Karpas-422 (cell line): ENCODE results near the gene SRM. TPM values are rescaled to one million over a fixed set of nuclear protein-coding genes. Genes with fewer than 3 reads are reported as not detected.

Source experiments
- DNase-seq: peaks from one replicate; pipeline ENCODE4 v3.0.0-alpha.2; 2015
- H2AFZ ChIP-seq: fragments of 200-600 bp; sonication (generic); 2 replicates; pipeline ENCODE4 v1.6.1; 2014; ENCODE audit warnings: antibody characterized with exemption, low read length, mixed read lengths
- H3K27ac ChIP-seq: fragments of 200-600 bp; sonication (generic); 2 replicates; pipeline ENCODE4 v1.5.1; 2014; ENCODE audit warnings: mild to moderate bottlenecking, low read length, moderate library complexity
- H3K27me3 ChIP-seq: fragments of 200-600 bp; sonication (generic); 2 replicates; pipeline ENCODE4 v1.6.1; 2014; ENCODE audit warnings: low read length, mixed read lengths
- H3K36me3 ChIP-seq: fragments of 200-600 bp; sonication (generic); 2 replicates; pipeline ENCODE4 v1.6.1; 2014; ENCODE audit warnings: low read length, mixed read lengths; ENCODE audit not compliant: insufficient read depth
- H3K4me1 ChIP-seq: fragments of 200-600 bp; sonication (generic); 2 replicates; pipeline ENCODE4 v1.6.1; 2014; ENCODE audit warnings: mild to moderate bottlenecking, low read length, mixed read lengths
- H3K4me2 ChIP-seq: fragments of 200-600 bp; sonication (generic); 2 replicates; pipeline ENCODE4 v1.6.1; 2014; ENCODE audit warnings: low read length, low read depth, mild to moderate bottlenecking; ENCODE audit not compliant: poor library complexity, severe bottlenecking
- H3K4me3 ChIP-seq: fragments of 200-600 bp; sonication (generic); 2 replicates; pipeline ENCODE4 v1.5.1; 2014; ENCODE audit warnings: mild to moderate bottlenecking, antibody characterized with exemption, low read length, mixed read lengths
- H3K79me2 ChIP-seq: fragments of 200-600 bp; sonication (generic); 2 replicates; pipeline ENCODE4 v1.6.1; 2014; ENCODE audit warnings: mild to moderate bottlenecking, low read length, mixed read lengths
- H3K9ac ChIP-seq: fragments of 200-600 bp; sonication (generic); 2 replicates; pipeline ENCODE4 v1.6.0; 2014; ENCODE audit warnings: low read length
- H3K9me2 ChIP-seq: fragments of 200-600 bp; sonication (generic), shearing (Covaris generic); replicated peaks from 2 replicates; pipeline ENCODE4 v1.6.0; 2014; ENCODE audit warnings: mild to moderate bottlenecking, low read length, moderate library complexity; ENCODE audit not compliant: insufficient read depth
- H3K9me3 ChIP-seq: fragments of 300-700, 200-600 bp; sonication (generic); 2 replicates; pipeline ENCODE4 v1.6.1; 2014; ENCODE audit warnings: low read length, mixed read lengths
- H4K20me1 ChIP-seq: fragments of 200-600 bp; sonication (generic); 2 replicates; pipeline ENCODE4 v1.6.1; 2014; ENCODE audit warnings: mild to moderate bottlenecking, antibody characterized with exemption, low read length, low read depth; ENCODE audit not compliant: insufficient read depth
- total RNA-seq: library from RNA; depleted of rRNA; stranded (reverse); fragments of >200 nt; shearing (Covaris generic); gene quantifications from 2 replicates; pipeline ENCODE4 v1.2.3, GENCODE V29; 2014; ENCODE audit warnings: low replicate concordance

The SRM gene
- total RNA-seq, 1 experiment from 2014 or later = 50.3 TPM

DNA sequence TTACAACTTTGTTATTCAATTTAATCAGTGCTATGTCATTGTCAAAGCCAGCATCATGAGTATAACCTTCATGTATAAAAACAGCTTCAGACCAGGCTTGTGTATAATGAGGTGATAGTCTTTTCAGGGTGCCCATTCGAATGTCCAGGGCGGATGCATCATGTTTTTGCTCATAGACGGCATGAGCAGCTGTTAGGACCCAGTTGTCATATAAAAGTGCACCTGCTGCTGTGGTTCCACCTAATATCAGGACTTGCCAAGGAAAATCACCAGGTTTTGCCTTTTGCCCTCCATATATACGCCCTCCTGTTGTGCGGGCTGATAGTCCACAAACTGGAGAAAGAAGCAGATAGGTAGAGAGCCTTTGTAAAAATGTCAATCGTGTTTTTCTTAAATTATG, 32.5 kb downstream of the SRM start:
- Histone ChIP-seq H3K9me2 (no peaks in the 10 kb centered on the region), H3K79me2 (no peaks in the 10 kb centered on the region), H3K9ac (no peak overlapping the region), H3K27ac (no peak overlapping the region), H3K4me3 (no peak overlapping the region), H2AFZ (no peak overlapping the region), H3K4me1 (no peaks in the 10 kb centered on the region), H3K9me3 (no peaks in the 10 kb centered on the region), H3K4me2 (no peak overlapping the region), H4K20me1 (0 out of 2 replicates have a peak, but pooled peaks cover 3% of the 10 kb centered on the region), H3K36me3 (peaks cover 26% of the 10 kb centered on the region; the same call in 1 of the 2 replicates), H3K27me3 (no peaks in the 10 kb centered on the region)
- no peak for DNase-seq

DNA sequence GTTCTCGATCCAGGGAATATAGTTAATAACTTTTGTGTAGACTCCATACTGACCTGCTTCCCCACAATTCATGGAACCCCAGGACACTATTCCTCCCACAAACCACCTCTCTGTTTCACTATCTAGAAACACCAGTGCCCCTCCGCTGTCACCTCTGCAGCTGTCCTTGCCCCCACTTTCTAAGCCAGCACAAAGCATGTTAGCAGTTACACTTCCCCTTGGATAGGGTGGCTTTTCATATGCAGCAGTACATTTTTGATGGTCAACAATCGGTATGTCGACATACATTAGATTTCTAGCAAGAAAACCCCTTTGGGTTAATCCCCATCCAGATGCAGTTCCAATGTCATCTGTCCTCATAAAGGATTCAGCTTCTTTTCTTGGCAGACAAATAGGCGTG, 32.9 kb downstream of the SRM start:
- Histone ChIP-seq H3K9ac (no peak overlapping the region), H3K36me3 (peaks cover 30% of the 10 kb centered on the region; the same call in 1 of the 2 replicates), H3K79me2 (no peaks in the 10 kb centered on the region), H3K4me2 (no peak overlapping the region), H4K20me1 (0 out of 2 replicates have a peak, but pooled peaks cover 3% of the 10 kb centered on the region), H3K27me3 (no peaks in the 10 kb centered on the region), H3K9me3 (no peaks in the 10 kb centered on the region), H3K4me1 (no peaks in the 10 kb centered on the region), H3K4me3 (no peak overlapping the region), H3K27ac (no peak overlapping the region), H3K9me2 (no peaks in the 10 kb centered on the region), H2AFZ (no peak overlapping the region)
- DNase-seq = no peak

DNA sequence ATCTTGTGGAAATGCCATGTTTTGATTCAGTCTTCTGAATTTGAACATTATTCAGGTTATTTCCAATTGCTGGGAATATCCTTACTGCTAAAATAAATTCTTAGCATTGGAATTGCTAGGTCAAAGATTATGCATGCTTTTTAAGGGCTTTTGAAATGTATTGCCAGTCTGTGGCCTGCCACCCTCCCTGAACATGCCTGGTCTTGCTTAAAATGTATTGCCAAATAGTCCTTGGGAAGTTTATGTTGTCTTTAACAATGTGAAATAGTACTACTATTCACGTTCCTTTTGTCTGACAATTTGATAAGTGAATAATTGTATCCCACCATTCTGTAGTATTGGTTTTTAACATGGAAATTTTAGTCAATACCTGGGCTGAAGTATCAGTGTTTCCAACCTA, 33.8 kb downstream of the SRM start:
- Histone ChIP-seq H3K9ac (no peak overlapping the region), H3K36me3 (peaks cover 35% of the 10 kb centered on the region; the same call in 1 of the 2 replicates), H3K9me2 (no peaks in the 10 kb centered on the region)

DNA sequence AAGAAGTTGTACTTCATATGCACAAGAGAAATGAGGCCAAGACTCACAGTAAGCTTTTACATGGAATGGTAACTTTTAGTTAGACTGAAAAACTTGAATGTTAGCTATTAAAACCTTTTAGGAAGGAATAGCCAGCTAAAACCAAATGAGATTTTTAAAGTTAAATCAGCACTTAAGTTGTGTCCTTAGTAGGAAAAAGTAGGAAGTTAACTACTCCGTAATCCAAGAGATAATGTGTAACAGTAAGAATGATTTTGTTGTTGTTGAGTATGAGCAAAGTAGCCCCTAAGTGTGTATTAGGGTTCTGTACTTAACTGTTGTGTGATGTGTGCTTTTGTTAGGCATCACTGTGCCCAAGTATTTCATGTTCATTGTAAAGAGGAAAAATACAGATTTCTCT, 34.2 kb downstream of the SRM start:
- H3K27me3 ChIP-seq = no peaks in the 10 kb centered on the region
- H3K9me2 ChIP-seq = no peaks in the 10 kb centered on the region
- DNase-seq = no peak
- H3K4me1 ChIP-seq = no peaks in the 10 kb centered on the region
- H4K20me1 ChIP-seq = 0 out of 2 replicates have a peak, but pooled peaks cover 8% of the 10 kb centered on the region
- no peaks in the 10 kb centered on the region for H3K79me2 ChIP-seq
- H3K9me3 ChIP-seq = no peaks in the 10 kb centered on the region
- no peak overlapping the region for H3K4me3 ChIP-seq
- H3K9ac ChIP-seq = no peak overlapping the region
- H3K4me2 ChIP-seq = no peak overlapping the region
- no peak overlapping the region for H3K27ac ChIP-seq
- peaks cover 35% of the 10 kb centered on the region; the same call in 1 of the 2 replicates for H3K36me3 ChIP-seq
- H2AFZ ChIP-seq = no peak overlapping the region

More for the DNA sequence above, 33.8 kb downstream of the SRM start:
- no peak for DNase-seq
- Histone ChIP-seq H3K9me3 (no peaks in the 10 kb centered on the region), H3K79me2 (no peaks in the 10 kb centered on the region), H3K27ac (no peak overlapping the region), H3K4me1 (no peaks in the 10 kb centered on the region), H3K27me3 (no peaks in the 10 kb centered on the region), H3K4me2 (no peak overlapping the region), H2AFZ (no peak overlapping the region), H4K20me1 (0 out of 2 replicates have a peak, but pooled peaks cover 8% of the 10 kb centered on the region), H3K4me3 (no peak overlapping the region)

DNA sequence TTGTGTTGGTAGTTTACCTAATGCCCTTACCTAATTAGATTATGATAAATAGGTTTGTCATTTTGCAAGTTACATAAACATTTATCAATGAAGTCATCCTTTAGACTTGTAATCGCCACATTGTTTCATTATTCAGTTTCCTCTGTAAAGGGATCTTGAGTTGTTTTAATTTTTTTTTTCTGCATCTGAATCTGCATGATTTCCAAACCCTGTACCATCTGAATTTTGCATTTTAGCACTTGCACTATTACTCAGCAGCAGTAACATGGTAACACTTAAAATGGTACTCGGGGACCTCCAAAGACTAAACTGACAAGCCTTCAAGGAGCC, 35.0 kb downstream of the SRM start:
- Histone ChIP-seq H3K4me3 (no peak overlapping the region), H3K27ac (no peak overlapping the region), H3K4me2 (no peak overlapping the region), H2AFZ (no peak overlapping the region), H3K9ac (no peak overlapping the region), H3K27me3 (no peaks in the 10 kb centered on the region), H3K9me2 (no peaks in the 10 kb centered on the region), H3K79me2 (no peaks in the 10 kb centered on the region), H4K20me1 (0 out of 2 replicates have a peak, but pooled peaks cover 8% of the 10 kb centered on the region), H3K9me3 (no peaks in the 10 kb centered on the region), H3K4me1 (no peaks in the 10 kb centered on the region), H3K36me3 (peaks cover 41% of the 10 kb centered on the region; the same call in 1 of the 2 replicates)
- DNase-seq = no peak

DNA sequence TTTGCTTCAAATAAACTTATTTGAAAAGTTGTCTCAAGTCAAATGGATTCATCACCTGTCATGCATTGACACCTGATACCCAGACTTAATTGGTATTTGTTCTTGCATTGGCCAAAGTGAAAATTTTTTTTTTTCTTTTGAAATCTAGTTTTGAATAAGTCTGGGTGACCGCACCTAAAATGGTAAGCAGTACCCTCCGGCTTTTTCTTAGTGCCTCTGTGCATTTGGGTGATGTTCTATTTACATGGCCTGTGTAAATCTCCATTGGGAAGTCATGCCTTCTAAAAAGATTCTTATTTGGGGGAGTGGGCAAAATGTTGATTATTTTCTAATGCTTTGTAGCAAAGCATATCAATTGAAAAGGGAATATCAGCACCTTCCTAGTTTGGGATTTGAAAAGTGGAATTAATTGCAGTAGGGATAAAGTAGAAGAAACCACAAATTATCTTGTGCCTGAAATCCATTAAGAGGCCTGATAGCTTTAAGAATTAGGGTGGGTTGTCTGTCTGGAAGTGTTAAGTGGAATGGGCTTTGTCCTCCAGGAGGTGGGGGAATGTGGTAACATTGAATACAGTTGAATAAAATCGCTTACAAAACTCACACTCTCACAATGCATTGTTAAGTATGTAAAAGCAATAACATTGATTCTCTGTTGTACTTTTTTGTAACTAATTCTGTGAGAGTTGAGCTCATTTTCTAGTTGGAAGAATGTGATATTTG, 35.5 kb downstream of the SRM start:
- Histone ChIP-seq H3K4me3 (no peak overlapping the region), H3K79me2 (peaks cover under 1% of the 10 kb centered on the region; the same call in 1 of the 2 replicates), H3K4me1 (no peaks in the 10 kb centered on the region), H4K20me1 (0 out of 2 replicates have a peak, but pooled peaks cover 8% of the 10 kb centered on the region), H3K4me2 (no peak overlapping the region), H2AFZ (no peak overlapping the region), H3K27ac (no peak overlapping the region), H3K36me3 (peaks cover 43% of the 10 kb centered on the region; the same call in 1 of the 2 replicates), H3K9me3 (no peaks in the 10 kb centered on the region), H3K9me2 (no peaks in the 10 kb centered on the region), H3K9ac (no peak overlapping the region), H3K27me3 (no peaks in the 10 kb centered on the region)
- DNase-seq = no peak

DNA sequence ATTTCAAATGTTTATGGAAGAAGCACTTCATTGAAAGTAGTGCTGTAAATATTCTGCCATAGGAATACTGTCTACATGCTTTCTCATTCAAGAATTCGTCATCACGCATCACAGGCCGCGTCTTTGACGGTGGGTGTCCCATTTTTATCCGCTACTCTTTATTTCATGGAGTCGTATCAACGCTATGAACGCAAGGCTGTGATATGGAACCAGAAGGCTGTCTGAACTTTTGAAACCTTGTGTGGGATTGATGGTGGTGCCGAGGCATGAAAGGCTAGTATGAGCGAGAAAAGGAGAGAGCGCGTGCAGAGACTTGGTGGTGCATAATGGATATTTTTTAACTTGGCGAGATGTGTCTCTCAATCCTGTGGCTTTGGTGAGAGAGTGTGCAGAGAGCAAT, 36.6 kb downstream of the SRM start:
- Histone ChIP-seq H3K36me3 (peaks cover 54% of the 10 kb centered on the region; the same call in 1 of the 2 replicates), H3K9ac (no peak overlapping the region), H3K9me2 (no peaks in the 10 kb centered on the region), H3K9me3 (no peaks in the 10 kb centered on the region), H3K4me3 (no peak overlapping the region), H2AFZ (no peak overlapping the region), H3K27ac (no peak overlapping the region), H3K4me1 (no peaks in the 10 kb centered on the region), H3K4me2 (no peak overlapping the region), H3K27me3 (no peaks in the 10 kb centered on the region), H3K79me2 (peaks cover 3% of the 10 kb centered on the region; the same call in 1 of the 2 replicates), H4K20me1 (peaks cover 18% of the 10 kb centered on the region)
- DNase-seq = no peak

DNA sequence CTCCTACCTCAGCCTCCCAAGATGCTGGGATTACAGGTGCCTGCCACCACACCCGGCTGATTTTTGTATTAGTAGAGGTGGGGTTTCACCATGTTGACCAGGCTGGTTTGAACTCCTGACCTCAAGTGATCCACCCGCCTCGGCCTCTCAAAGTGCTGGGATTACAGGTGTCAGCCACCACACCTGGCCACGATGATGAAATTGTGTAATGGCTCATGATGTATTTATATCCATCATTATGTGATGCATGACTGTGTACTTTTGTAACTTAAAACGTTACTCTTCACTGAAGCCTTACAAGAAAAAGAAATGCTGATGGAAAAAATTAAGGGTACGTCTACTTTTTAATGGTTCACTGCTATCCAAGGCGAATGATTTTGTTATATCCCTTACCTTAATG, 39.8 kb downstream of the SRM start:
- Histone ChIP-seq H3K36me3 (peaks cover 62% of the 10 kb centered on the region), H3K4me2 (no peak overlapping the region), H3K9me3 (no peaks in the 10 kb centered on the region), H3K27me3 (no peaks in the 10 kb centered on the region), H3K79me2 (peaks cover 16% of the 10 kb centered on the region), H3K4me3 (no peak overlapping the region), H2AFZ (no peak overlapping the region), H3K9me2 (no peaks in the 10 kb centered on the region), H4K20me1 (peaks cover 27% of the 10 kb centered on the region), H3K27ac (no peak overlapping the region), H3K4me1 (no peaks in the 10 kb centered on the region), H3K9ac (no peak overlapping the region)
- DNase-seq = no peak
